ENCODE results near the gene B3GALNT2.
"Not testable (repeated sequence)": the region's sequence is repeated elsewhere in the genome, so short reads cannot be mapped to it uniquely, and the experiment has no call there.

The B3GALNT2 gene

GRCh38 chr1:235504122-235504493 lies at the start of gene B3GALNT2:
TSS of gene B3GALNT2 (minus strand) at chr1:235504452. CDS start at chr1:235504252, 200 bp downstream.
- H3K27ac ChIP-seq, result peak within 1 kb of the TSS; percentile 97
- H3K27me3 ChIP-seq (ENCODE audit: insufficient read depth, low read depth, severe bottlenecking), result no peaks in the 10 kb centered on the region
- DNase-seq, result no peak
- H3K36me3 ChIP-seq, result no peaks in the 10 kb centered on the region
- H3K9me3 ChIP-seq (ENCODE audit: severe bottlenecking), result no peaks in the 10 kb centered on the region
- H3K4me3 ChIP-seq (ENCODE audit: low read depth, low read length), result peak within 1 kb of the TSS; percentile 69
- no peak for TF ChIP-seq CTCF (IDR thresholded peaks at IDR 0.05; ENCODE audit: low read depth, low read length)

GRCh38 chr1:235553112-235553551 lies 48.9 kb upstream of the B3GALNT2 start:
- TF ChIP-seq CTCF (IDR thresholded peaks at IDR 0.05; ENCODE audit: low read depth, low read length), result no peak
- peak; percentile 95 for DNase-seq
- no peak overlapping the region for H3K4me3 ChIP-seq (ENCODE audit: low read depth, low read length)
- H3K36me3 ChIP-seq, result peaks cover 4% of the 10 kb centered on the region
- peak overlapping the region; percentile 59 for H3K27ac ChIP-seq
- peaks cover 3% of the 10 kb centered on the region for H3K9me3 ChIP-seq (ENCODE audit: severe bottlenecking)
- no peaks in the 10 kb centered on the region for H3K27me3 ChIP-seq (ENCODE audit: insufficient read depth, low read depth, severe bottlenecking)

GRCh38 chr1:235552146-235552716 lies 48.0 kb upstream of the B3GALNT2 start:
- no peak for DNase-seq
- H3K36me3 ChIP-seq, result peaks cover 4% of the 10 kb centered on the region
- peaks cover 3% of the 10 kb centered on the region for H3K9me3 ChIP-seq (ENCODE audit: severe bottlenecking)
- H3K27ac ChIP-seq, result peak overlapping the region; percentile 59
- TF ChIP-seq CTCF (IDR thresholded peaks at IDR 0.05; ENCODE audit: low read depth, low read length), result no peak
- H3K27me3 ChIP-seq (ENCODE audit: insufficient read depth, low read depth, severe bottlenecking), result no peaks in the 10 kb centered on the region
- H3K4me3 ChIP-seq (ENCODE audit: low read depth, low read length), result no peak overlapping the region

- Histone ChIP-seq H3K27ac (no peak overlapping the region), H3K36me3 (peaks cover 4% of the 10 kb centered on the region), H3K9me3 (ENCODE audit: severe bottlenecking) (peaks cover 3% of the 10 kb centered on the region), H3K4me3 (ENCODE audit: low read depth, low read length) (no peak overlapping the region), H3K27me3 (ENCODE audit: insufficient read depth, low read depth, severe bottlenecking) (no peaks in the 10 kb centered on the region)
- no peak for DNase-seq
- no peak for TF ChIP-seq CTCF (IDR thresholded peaks at IDR 0.05; ENCODE audit: low read depth, low read length)
Measured at GRCh38 chr1:235549351-235550139, 45.3 kb upstream of the B3GALNT2 start.

- not testable (repeated sequence) for H3K9me3 ChIP-seq (ENCODE audit: severe bottlenecking); H3K27me3 ChIP-seq (ENCODE audit: insufficient read depth, low read depth, severe bottlenecking); H3K27ac ChIP-seq; H3K4me3 ChIP-seq (ENCODE audit: low read depth, low read length); H3K36me3 ChIP-seq; DNase-seq
Measured at GRCh38 chr1:235546369-235547155, 42.3 kb upstream of the B3GALNT2 start.

All from WERI-Rb-1 (cell line).